Astrocyte (in vitro differentiated cells and primary cell): ENCODE results near the gene MAGI1.

Experiments used
- CTCF ChIP-seq: IDR thresholded peaks from 2 replicates; pipeline ENCODE4 v1.5.1; 2011; ENCODE audit warnings: low read depth, mild to moderate bottlenecking, inconsistent platforms, low read length, moderate library complexity; ENCODE audit not compliant: insufficient read depth
- EZH2 ChIP-seq: IDR thresholded peaks from 2 replicates; pipeline ENCODE4 v1.6.1; 2012; ENCODE audit warnings: mild to moderate bottlenecking, low read length, inconsistent platforms; ENCODE audit not compliant: insufficient read depth

- TF ChIP-seq CTCF: no peak
- no peak for TF ChIP-seq EZH2
Measured at GRCh38 chr3:65689436-65689835, 349.3 kb downstream of the MAGI1 start.
